Measurements from ENCODE around the gene KCNH1.
"Not testable (repeated sequence)": the region's sequence is repeated elsewhere in the genome, so short reads cannot be mapped to it uniquely, and the experiment has no call there.

KCNH1 gene

GRCh38 chr1:211101481-211101880 lies 32.5 kb downstream of the KCNH1 start:
- H3K27ac ChIP-seq (ENCODE audit: low read length): no peak overlapping the region
- no peak overlapping the region for H3K4me3 ChIP-seq (ENCODE audit: low read length)
- H3K9me3 ChIP-seq (ENCODE audit: control insufficient read depth, insufficient read depth, low read length): no peaks in the 10 kb centered on the region; the same call in 1 of the 2 replicates
- no peak for DNase-seq (ENCODE audit: low read depth, low spot score)
- WGBS (ENCODE audit: insufficient coverage, insufficient read length): no CpG with 5 or more reads among the region's 2 CpGs
- no peaks in the 10 kb centered on the region for H3K36me3 ChIP-seq (ENCODE audit: control insufficient read depth, insufficient read depth, low read length)
- no peaks in the 10 kb centered on the region for H3K4me1 ChIP-seq (ENCODE audit: control insufficient read depth, insufficient read depth, low read length)
- H3K27me3 ChIP-seq (ENCODE audit: control insufficient read depth, insufficient read depth, low read length): no peaks in the 10 kb centered on the region

GRCh38 chr1:211099393-211099792 lies 34.6 kb downstream of the KCNH1 start:
- Histone ChIP-seq H3K4me3 (ENCODE audit: low read length) (no peak overlapping the region), H3K9me3 (ENCODE audit: control insufficient read depth, insufficient read depth, low read length) (no peaks in the 10 kb centered on the region; the same call in 1 of the 2 replicates), H3K27ac (ENCODE audit: low read length) (no peak overlapping the region), H3K36me3 (ENCODE audit: control insufficient read depth, insufficient read depth, low read length) (no peaks in the 10 kb centered on the region), H3K27me3 (ENCODE audit: control insufficient read depth, insufficient read depth, low read length) (no peaks in the 10 kb centered on the region), H3K4me1 (ENCODE audit: control insufficient read depth, insufficient read depth, low read length) (no peaks in the 10 kb centered on the region)
- WGBS (ENCODE audit: insufficient coverage, insufficient read length): no CpG with 5 or more reads among the region's 5 CpGs
- no peak for DNase-seq (ENCODE audit: low read depth, low spot score)

- Histone ChIP-seq H3K9me3 (ENCODE audit: control insufficient read depth, insufficient read depth, low read length) (no peaks in the 10 kb centered on the region; the same call in 1 of the 2 replicates), H3K36me3 (ENCODE audit: control insufficient read depth, insufficient read depth, low read length) (no peaks in the 10 kb centered on the region), H3K27ac (ENCODE audit: low read length) (no peak overlapping the region), H3K27me3 (ENCODE audit: control insufficient read depth, insufficient read depth, low read length) (no peaks in the 10 kb centered on the region), H3K4me3 (ENCODE audit: low read length) (no peak overlapping the region), H3K4me1 (ENCODE audit: control insufficient read depth, insufficient read depth, low read length) (no peaks in the 10 kb centered on the region)
- no peak for DNase-seq (ENCODE audit: low read depth, low spot score)
- no CpG with 5 or more reads among the region's 2 CpGs for WGBS (ENCODE audit: insufficient coverage, insufficient read length)
Observed at GRCh38 chr1:211095381-211095780, 38.6 kb downstream of the KCNH1 start.

- no CpG with 5 or more reads among the region's 5 CpGs for WGBS (ENCODE audit: insufficient coverage, insufficient read length)
Observed at GRCh38 chr1:211092955-211093354, 41.0 kb downstream of the KCNH1 start.

GRCh38 chr1:211091867-211092266 lies 42.1 kb downstream of the KCNH1 start:
- no peaks in the 10 kb centered on the region for H3K36me3 ChIP-seq (ENCODE audit: control insufficient read depth, insufficient read depth, low read length)
- no peaks in the 10 kb centered on the region for H3K4me1 ChIP-seq (ENCODE audit: control insufficient read depth, insufficient read depth, low read length)
- no peak for DNase-seq (ENCODE audit: low read depth, low spot score)
- H3K4me3 ChIP-seq (ENCODE audit: low read length): no peak overlapping the region
- no peaks in the 10 kb centered on the region for H3K9me3 ChIP-seq (ENCODE audit: control insufficient read depth, insufficient read depth, low read length)
- H3K27me3 ChIP-seq (ENCODE audit: control insufficient read depth, insufficient read depth, low read length): no peaks in the 10 kb centered on the region
- no peak overlapping the region for H3K27ac ChIP-seq (ENCODE audit: low read length)
- WGBS (ENCODE audit: insufficient coverage, insufficient read length): no CpG with 5 or more reads among the region's 2 CpGs

More at GRCh38 chr1:211092955-211093354, 41.0 kb downstream of the KCNH1 start:
- no peaks in the 10 kb centered on the region for H3K36me3 ChIP-seq (ENCODE audit: control insufficient read depth, insufficient read depth, low read length)
- no peaks in the 10 kb centered on the region for H3K9me3 ChIP-seq (ENCODE audit: control insufficient read depth, insufficient read depth, low read length)
- no peak overlapping the region for H3K27ac ChIP-seq (ENCODE audit: low read length)
- H3K27me3 ChIP-seq (ENCODE audit: control insufficient read depth, insufficient read depth, low read length): no peaks in the 10 kb centered on the region
- H3K4me1 ChIP-seq (ENCODE audit: control insufficient read depth, insufficient read depth, low read length): no peaks in the 10 kb centered on the region
- DNase-seq (ENCODE audit: low read depth, low spot score): no peak
- no peak overlapping the region for H3K4me3 ChIP-seq (ENCODE audit: low read length)

- no peak for DNase-seq (ENCODE audit: low read depth, low spot score)
- Histone ChIP-seq H3K27me3 (ENCODE audit: control insufficient read depth, insufficient read depth, low read length) (no peaks in the 10 kb centered on the region), H3K36me3 (ENCODE audit: control insufficient read depth, insufficient read depth, low read length) (no peaks in the 10 kb centered on the region), H3K4me3 (ENCODE audit: low read length) (no peak overlapping the region), H3K27ac (ENCODE audit: low read length) (no peak overlapping the region), H3K4me1 (ENCODE audit: control insufficient read depth, insufficient read depth, low read length) (no peaks in the 10 kb centered on the region), H3K9me3 (ENCODE audit: control insufficient read depth, insufficient read depth, low read length) (no peaks in the 10 kb centered on the region)
- no CpG with 5 or more reads among the region's 2 CpGs for WGBS (ENCODE audit: insufficient coverage, insufficient read length)
Observed at GRCh38 chr1:211089536-211089935, 44.4 kb downstream of the KCNH1 start.

GRCh38 chr1:211088156-211088555 lies 45.8 kb downstream of the KCNH1 start:
- WGBS (ENCODE audit: insufficient coverage, insufficient read length): no CpG with 5 or more reads among the region's 1 CpG
- Histone ChIP-seq H3K9me3 (ENCODE audit: control insufficient read depth, insufficient read depth, low read length) (no peaks in the 10 kb centered on the region), H3K27ac (ENCODE audit: low read length) (no peak overlapping the region), H3K4me3 (ENCODE audit: low read length) (no peak overlapping the region), H3K36me3 (ENCODE audit: control insufficient read depth, insufficient read depth, low read length) (no peaks in the 10 kb centered on the region), H3K4me1 (ENCODE audit: control insufficient read depth, insufficient read depth, low read length) (no peaks in the 10 kb centered on the region; the same call in 1 of the 2 replicates), H3K27me3 (ENCODE audit: control insufficient read depth, insufficient read depth, low read length) (no peaks in the 10 kb centered on the region)
- DNase-seq (ENCODE audit: low read depth, low spot score): no peak

- Histone ChIP-seq H3K4me3 (ENCODE audit: low read length) (no peak overlapping the region), H3K4me1 (ENCODE audit: control insufficient read depth, insufficient read depth, low read length) (no peaks in the 10 kb centered on the region; the same call in 1 of the 2 replicates), H3K27ac (ENCODE audit: low read length) (no peak overlapping the region), H3K36me3 (ENCODE audit: control insufficient read depth, insufficient read depth, low read length) (no peaks in the 10 kb centered on the region), H3K9me3 (ENCODE audit: control insufficient read depth, insufficient read depth, low read length) (no peaks in the 10 kb centered on the region), H3K27me3 (ENCODE audit: control insufficient read depth, insufficient read depth, low read length) (no peaks in the 10 kb centered on the region)
- WGBS (ENCODE audit: insufficient coverage, insufficient read length): no CpG with 5 or more reads among the region's 5 CpGs
- no peak for DNase-seq (ENCODE audit: low read depth, low spot score)
Observed at GRCh38 chr1:211082824-211083223, 51.1 kb downstream of the KCNH1 start.

GRCh38 chr1:211081447-211081846 lies 52.5 kb downstream of the KCNH1 start:
- H3K27ac ChIP-seq (ENCODE audit: low read length); H3K4me3 ChIP-seq (ENCODE audit: low read length); H3K36me3 ChIP-seq (ENCODE audit: control insufficient read depth, insufficient read depth, low read length); DNase-seq (ENCODE audit: low read depth, low spot score); H3K27me3 ChIP-seq (ENCODE audit: control insufficient read depth, insufficient read depth, low read length); H3K9me3 ChIP-seq (ENCODE audit: control insufficient read depth, insufficient read depth, low read length); H3K4me1 ChIP-seq (ENCODE audit: control insufficient read depth, insufficient read depth, low read length): not testable (repeated sequence)
- no CpG with 5 or more reads among the region's 5 CpGs for WGBS (ENCODE audit: insufficient coverage, insufficient read length)

- DNase-seq (ENCODE audit: low read depth, low spot score): no peak
- WGBS (ENCODE audit: insufficient coverage, insufficient read length): no CpG with 5 or more reads among the region's 3 CpGs
- H3K4me3 ChIP-seq (ENCODE audit: low read length): no peak overlapping the region
- H3K36me3 ChIP-seq (ENCODE audit: control insufficient read depth, insufficient read depth, low read length): no peaks in the 10 kb centered on the region
- H3K4me1 ChIP-seq (ENCODE audit: control insufficient read depth, insufficient read depth, low read length): no peaks in the 10 kb centered on the region
- H3K9me3 ChIP-seq (ENCODE audit: control insufficient read depth, insufficient read depth, low read length): no peaks in the 10 kb centered on the region
- no peak overlapping the region for H3K27ac ChIP-seq (ENCODE audit: low read length)
- no peaks in the 10 kb centered on the region for H3K27me3 ChIP-seq (ENCODE audit: control insufficient read depth, insufficient read depth, low read length)
Observed at GRCh38 chr1:211068976-211069375, 65.0 kb downstream of the KCNH1 start.

- WGBS (ENCODE audit: insufficient coverage, insufficient read length): no CpG with 5 or more reads among the region's 7 CpGs
- no peaks in the 10 kb centered on the region for H3K9me3 ChIP-seq (ENCODE audit: control insufficient read depth, insufficient read depth, low read length)
- H3K27ac ChIP-seq (ENCODE audit: low read length): no peak overlapping the region
- no peaks in the 10 kb centered on the region for H3K36me3 ChIP-seq (ENCODE audit: control insufficient read depth, insufficient read depth, low read length)
- no peak overlapping the region for H3K4me3 ChIP-seq (ENCODE audit: low read length)
- no peak for DNase-seq (ENCODE audit: low read depth, low spot score)
- no peaks in the 10 kb centered on the region for H3K27me3 ChIP-seq (ENCODE audit: control insufficient read depth, insufficient read depth, low read length)
- H3K4me1 ChIP-seq (ENCODE audit: control insufficient read depth, insufficient read depth, low read length): no peaks in the 10 kb centered on the region
Observed at GRCh38 chr1:211066781-211067384, 67.1 kb downstream of the KCNH1 start.
